Mucosa of rectum (tissue), 2 donors: ENCODE data around the gene RBM15.

ENCODE experiments used
- H3K27ac ChIP-seq, 2 donors: one replicate each; pipeline ENCODE4 v1.7.0; 2013; ENCODE audit warnings: inconsistent platforms in 2 of 2, low read depth in 2 of 2, low read length in 2 of 2
- H3K27me3 ChIP-seq, 2 donors: one replicate each; pipeline ENCODE4 v1.7.0; 2013; ENCODE audit warnings: low read length in 2 of 2; ENCODE audit not compliant: control insufficient read depth in 2 of 2, insufficient read depth in 2 of 2
- H3K36me3 ChIP-seq, 2 donors: one replicate each; pipeline ENCODE4 v1.7.0; 2013; ENCODE audit warnings: low read length in 2 of 2; ENCODE audit not compliant: control insufficient read depth in 2 of 2, insufficient read depth in 2 of 2
- H3K4me1 ChIP-seq, 2 donors: one replicate each; pipeline ENCODE4 v1.7.0; 2013; ENCODE audit warnings: low read length in 2 of 2, mild to moderate bottlenecking in 1 of 2; ENCODE audit not compliant: control insufficient read depth in 2 of 2, insufficient read depth in 2 of 2
- H3K4me3 ChIP-seq, 2 donors: one replicate each; pipeline ENCODE4 v1.7.0; 2013; ENCODE audit warnings: low read length in 2 of 2
- H3K9ac ChIP-seq, 2 donors: one replicate each; pipeline ENCODE4 v1.7.0; 2013; ENCODE audit warnings: low read length in 2 of 2, low read depth in 1 of 2, mild to moderate bottlenecking in 1 of 2
- H3K9me3 ChIP-seq, 2 donors: one replicate each; pipeline ENCODE4 v1.7.0; 2013; ENCODE audit warnings: low read length in 2 of 2; ENCODE audit not compliant: control insufficient read depth in 2 of 2
- donor health status: healthy.
- donor health status: Normal muscosa, but diverticular disease.

The RBM15 gene, protein sequence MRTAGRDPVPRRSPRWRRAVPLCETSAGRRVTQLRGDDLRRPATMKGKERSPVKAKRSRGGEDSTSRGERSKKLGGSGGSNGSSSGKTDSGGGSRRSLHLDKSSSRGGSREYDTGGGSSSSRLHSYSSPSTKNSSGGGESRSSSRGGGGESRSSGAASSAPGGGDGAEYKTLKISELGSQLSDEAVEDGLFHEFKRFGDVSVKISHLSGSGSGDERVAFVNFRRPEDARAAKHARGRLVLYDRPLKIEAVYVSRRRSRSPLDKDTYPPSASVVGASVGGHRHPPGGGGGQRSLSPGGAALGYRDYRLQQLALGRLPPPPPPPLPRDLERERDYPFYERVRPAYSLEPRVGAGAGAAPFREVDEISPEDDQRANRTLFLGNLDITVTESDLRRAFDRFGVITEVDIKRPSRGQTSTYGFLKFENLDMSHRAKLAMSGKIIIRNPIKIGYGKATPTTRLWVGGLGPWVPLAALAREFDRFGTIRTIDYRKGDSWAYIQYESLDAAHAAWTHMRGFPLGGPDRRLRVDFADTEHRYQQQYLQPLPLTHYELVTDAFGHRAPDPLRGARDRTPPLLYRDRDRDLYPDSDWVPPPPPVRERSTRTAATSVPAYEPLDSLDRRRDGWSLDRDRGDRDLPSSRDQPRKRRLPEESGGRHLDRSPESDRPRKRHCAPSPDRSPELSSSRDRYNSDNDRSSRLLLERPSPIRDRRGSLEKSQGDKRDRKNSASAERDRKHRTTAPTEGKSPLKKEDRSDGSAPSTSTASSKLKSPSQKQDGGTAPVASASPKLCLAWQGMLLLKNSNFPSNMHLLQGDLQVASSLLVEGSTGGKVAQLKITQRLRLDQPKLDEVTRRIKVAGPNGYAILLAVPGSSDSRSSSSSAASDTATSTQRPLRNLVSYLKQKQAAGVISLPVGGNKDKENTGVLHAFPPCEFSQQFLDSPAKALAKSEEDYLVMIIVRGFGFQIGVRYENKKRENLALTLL

DNA sequence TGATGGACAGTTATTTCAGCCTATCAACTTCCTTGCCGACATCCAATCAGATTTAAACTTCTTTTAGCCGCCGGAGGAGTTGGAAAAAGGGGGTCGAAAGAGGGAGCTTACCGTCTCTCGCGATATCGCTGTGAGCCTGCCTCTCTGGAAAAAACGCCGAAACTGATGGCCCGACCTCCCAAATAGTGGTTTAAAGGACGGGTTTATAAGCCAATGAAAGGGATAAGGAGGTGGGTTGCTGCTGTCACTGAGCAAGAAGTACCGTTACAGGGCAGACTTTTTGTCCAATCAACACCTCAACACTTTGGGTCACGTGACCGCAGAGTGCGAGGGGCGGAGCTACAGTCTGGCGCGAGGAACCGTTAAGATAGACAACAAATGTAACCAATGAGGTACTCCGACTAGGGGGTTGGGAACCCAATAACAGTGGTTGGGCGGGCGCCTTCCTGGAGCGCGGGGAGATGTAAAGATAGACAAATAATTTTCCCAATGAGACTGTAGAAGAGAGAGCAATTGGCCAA lies at the start of gene RBM15:
RBM15 (plus strand) TSS at position 492 of the 521 bp plus-strand sequence; CDS start at position 521, 29 bp downstream.
- no peaks in the 10 kb centered on the region for H3K9me3 ChIP-seq
- peak within 1 kb of the TSS; percentile 97 to 98 for H3K4me3 ChIP-seq
- peak within 1 kb of the TSS; percentile 99 to 100 for H3K27ac ChIP-seq
- H3K9ac ChIP-seq = peak within 1 kb of the TSS; percentile 92 to 97
- H3K36me3 ChIP-seq = peaks cover 11 to 18% of the 10 kb centered on the region in 2 donors
- no peaks in the 10 kb centered on the region for H3K27me3 ChIP-seq
- peaks cover 49 to 51% of the 10 kb centered on the region in 2 donors for H3K4me1 ChIP-seq

DNA sequence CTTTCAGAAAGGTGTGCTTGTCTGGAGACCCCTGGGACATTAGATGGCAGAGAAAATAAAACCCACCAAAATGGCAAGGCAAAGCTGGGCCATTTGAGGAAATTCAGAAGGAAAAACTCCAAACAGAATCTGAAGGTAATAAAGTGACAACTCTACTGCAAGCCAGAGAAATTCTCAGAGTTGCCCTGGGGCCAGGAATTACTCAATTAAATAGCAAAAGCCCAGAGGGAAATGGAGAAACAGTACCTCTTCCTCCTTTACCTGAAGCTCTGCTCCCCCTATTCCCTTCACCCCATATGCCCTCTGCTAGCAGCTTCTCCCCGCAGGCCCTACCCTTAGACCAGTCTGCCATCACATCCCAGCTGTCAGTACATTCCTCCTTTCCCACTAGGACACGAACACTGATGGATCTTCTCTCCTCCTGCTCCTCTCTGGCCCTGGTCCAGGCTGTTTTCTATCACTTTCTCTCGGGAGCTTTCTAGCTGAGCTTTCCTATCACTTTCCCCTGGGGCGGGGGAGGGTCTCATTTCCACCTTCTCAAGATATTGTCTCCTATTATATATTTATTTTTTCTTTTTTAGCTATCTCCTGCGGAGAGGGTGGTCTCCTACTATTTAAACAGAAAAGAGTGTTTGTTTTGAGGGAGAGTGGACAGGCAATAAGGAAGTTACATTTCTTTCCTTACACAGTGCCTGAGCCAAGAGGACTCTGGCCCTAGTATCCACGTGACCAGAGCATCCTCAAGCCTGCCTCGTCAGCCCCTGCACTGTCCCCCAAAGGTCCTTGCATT lies 47.7 kb upstream of the RBM15 start:
- H3K9ac ChIP-seq = peak overlapping the region in 1 of 2 donors; percentile 20
- peak overlapping the region; percentile 11 to 61 for H3K27ac ChIP-seq
- H3K9me3 ChIP-seq = no peaks in the 10 kb centered on the region
- H3K27me3 ChIP-seq = no peaks in the 10 kb centered on the region
- no peaks in the 10 kb centered on the region for H3K36me3 ChIP-seq
- peak overlapping the region in 1 of 2 donors; percentile 36 for H3K4me3 ChIP-seq
- peaks cover 0 to 20% of the 10 kb centered on the region in 2 donors for H3K4me1 ChIP-seq

DNA sequence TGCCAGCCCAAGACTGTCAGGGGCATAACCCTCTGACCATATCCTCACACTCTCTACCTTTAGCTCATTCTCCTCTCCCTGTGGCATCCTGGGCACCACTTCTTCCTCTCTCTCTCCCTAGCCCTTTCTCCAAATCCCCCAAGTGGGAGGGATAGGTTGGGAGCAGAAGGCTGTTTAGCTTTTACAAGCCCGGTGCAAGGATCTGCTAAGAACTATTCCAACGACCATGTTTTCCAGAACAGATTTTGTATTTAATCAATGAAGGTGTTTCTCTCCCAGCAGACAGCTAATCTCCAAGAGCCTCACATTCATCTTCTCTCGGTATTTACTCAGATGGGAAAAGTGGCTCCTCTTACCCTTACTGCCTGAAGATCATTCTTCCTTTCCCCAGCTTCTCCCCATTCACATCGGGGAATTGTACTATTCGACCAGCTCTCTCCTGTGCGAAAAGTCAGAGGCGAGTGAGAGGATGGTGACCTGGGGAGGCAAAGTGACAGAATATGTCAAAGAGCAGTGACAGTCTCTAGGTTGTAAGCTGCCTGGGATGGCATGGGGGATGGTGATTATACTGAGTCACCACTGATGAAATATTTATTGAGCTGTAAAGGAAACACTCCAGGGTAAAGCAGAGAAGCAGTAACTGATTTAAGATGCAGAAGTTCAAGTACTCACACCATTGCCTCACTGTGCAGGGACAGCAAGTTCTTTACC lies 47.0 kb upstream of the RBM15 start:
- Histone ChIP-seq H3K9ac (no peak overlapping the region), H3K4me1 (peaks cover 0 to 20% of the 10 kb centered on the region in 2 donors), H3K4me3 (no peak overlapping the region), H3K9me3 (no peaks in the 10 kb centered on the region), H3K36me3 (no peaks in the 10 kb centered on the region), H3K27ac (no peak overlapping the region), H3K27me3 (no peaks in the 10 kb centered on the region)

DNA sequence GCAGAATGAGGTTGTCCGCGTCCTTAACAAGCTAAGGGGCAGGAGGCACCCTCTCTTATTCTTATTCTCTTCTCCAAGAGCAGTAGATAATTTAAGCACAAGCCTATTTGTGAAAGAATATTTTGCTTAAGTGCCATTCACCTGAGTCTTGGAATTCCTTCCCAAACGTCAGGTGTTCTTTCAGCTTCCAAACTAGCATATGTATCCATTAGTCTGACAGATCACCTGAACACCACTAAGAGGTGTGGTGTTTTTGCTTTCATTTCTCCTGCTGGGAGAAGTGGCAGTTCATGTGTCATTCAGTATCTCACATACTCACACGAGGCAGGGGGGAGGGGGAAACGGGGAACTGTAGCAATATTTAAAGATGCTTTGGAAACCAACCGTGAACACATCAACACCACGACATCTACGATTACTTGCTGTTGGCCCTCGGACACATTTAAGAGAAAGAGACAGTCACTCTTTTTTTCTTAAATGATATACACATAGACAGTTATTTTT lies 45.5 kb upstream of the RBM15 start:
- peaks cover 0 to 20% of the 10 kb centered on the region in 2 donors for H3K4me1 ChIP-seq
- H3K27ac ChIP-seq = no peak overlapping the region
- H3K36me3 ChIP-seq = no peaks in the 10 kb centered on the region
- no peaks in the 10 kb centered on the region for H3K9me3 ChIP-seq
- no peak overlapping the region for H3K9ac ChIP-seq
- no peaks in the 10 kb centered on the region for H3K27me3 ChIP-seq
- no peak overlapping the region for H3K4me3 ChIP-seq

DNA sequence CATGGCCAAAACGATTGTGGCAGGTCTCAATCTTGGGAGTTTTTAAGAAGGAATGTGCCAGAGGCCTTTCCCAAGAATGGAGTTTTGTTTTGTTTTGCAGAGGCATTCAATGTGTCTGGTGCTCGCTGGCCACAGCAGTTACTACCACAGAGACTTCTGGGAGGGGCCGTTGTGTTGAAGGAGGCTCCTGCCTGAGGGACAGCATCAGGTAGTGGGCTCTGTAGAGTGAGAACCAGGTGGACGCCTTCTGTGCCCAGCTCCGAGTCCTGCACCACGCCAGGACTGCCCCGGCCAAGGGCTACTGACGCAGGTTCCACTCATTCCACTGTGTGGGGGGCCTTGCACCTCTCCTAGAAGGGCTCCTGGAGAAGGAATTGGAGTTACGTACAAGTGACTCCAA lies 44.9 kb upstream of the RBM15 start:
- Histone ChIP-seq H3K36me3 (no peaks in the 10 kb centered on the region), H3K4me3 (no peak overlapping the region)

DNA sequence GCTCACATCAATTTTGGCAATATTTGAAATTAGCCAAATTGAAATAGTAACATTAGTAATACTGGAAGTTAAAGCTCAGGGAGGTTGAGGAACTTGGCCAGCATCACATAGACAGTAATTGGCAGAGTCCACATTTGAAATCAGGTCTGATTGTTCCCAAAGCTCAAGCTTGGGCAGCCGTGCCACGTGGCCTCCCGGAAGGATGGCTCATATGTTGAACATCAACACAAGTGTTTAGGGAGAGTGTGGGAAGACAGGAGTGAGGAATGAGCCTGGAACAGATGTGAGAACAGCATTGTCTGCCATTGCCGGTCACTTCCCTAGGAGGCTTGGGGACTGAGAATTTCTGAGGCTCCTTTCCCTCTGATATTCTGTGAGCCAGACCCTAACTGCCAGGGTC lies 40.2 kb upstream of the RBM15 start:
- no peak overlapping the region for H3K27ac ChIP-seq

More for the DNA sequence above, 44.9 kb upstream of the RBM15 start:
- Histone ChIP-seq H3K27ac (no peak overlapping the region), H3K4me1 (peaks cover 0 to 20% of the 10 kb centered on the region in 2 donors), H3K9ac (no peak overlapping the region), H3K27me3 (no peaks in the 10 kb centered on the region), H3K9me3 (no peaks in the 10 kb centered on the region)

DNA sequence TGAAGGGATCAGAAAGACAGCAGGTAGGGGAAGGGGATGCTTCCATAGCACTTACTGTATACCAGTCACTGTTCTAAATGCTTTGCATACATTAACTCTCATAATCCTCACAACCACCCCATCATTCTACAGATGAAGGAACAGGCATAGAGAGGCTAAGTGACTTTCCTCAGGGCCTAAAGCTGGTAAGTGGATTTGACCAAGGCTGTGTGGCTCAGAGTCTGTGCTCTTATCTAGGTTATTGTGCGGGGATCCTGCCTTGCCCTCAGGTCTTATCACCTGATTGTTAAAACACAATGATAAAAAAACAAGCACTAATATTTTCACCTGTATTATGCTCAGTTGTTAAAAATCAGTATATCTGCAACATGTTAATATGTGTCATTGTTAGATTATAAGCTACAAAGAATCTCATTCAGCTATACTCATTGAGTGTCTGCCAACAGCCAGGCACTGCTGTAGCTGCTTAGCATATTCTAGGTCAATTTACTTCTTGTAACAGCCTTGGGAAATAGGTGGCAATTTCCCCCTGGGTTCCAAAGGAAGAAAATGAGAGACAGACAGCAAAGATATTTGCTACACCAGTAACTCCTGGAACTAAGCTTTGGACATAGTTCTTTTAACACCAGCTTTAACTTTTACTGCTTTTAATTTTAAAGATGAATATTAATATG lies 38.6 kb upstream of the RBM15 start:
- no peak overlapping the region for H3K9ac ChIP-seq
- H3K27ac ChIP-seq = no peak overlapping the region
- no peaks in the 10 kb centered on the region for H3K36me3 ChIP-seq
- H3K9me3 ChIP-seq = no peaks in the 10 kb centered on the region
- H3K4me3 ChIP-seq = no peak overlapping the region
- no peaks in the 10 kb centered on the region for H3K27me3 ChIP-seq
- no peaks in the 10 kb centered on the region for H3K4me1 ChIP-seq

More for the DNA sequence above, 40.2 kb upstream of the RBM15 start:
- Histone ChIP-seq H3K36me3 (no peaks in the 10 kb centered on the region), H3K27me3 (no peaks in the 10 kb centered on the region), H3K9me3 (no peaks in the 10 kb centered on the region), H3K4me1 (no peaks in the 10 kb centered on the region), H3K9ac (no peak overlapping the region), H3K4me3 (no peak overlapping the region)

DNA sequence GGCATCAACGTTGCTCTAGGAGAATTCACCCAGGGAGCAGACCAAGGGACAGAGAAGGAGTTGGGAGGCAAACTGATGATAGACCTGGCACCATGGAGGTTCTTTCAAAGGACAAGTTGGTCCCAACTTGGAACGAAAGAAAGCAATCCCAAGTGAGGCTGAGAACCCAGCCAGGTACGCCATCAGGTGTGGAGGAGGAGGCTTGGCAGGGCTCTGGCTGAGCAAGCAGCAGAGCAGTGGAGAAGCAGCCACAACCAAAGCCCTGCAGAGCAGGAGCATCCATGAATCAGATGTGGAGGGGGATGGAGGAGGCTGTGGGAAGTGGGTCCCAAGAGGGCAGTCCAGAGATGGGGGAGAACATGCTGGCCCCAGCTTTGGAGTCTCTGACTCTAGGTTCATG lies 36.3 kb upstream of the RBM15 start:
- Histone ChIP-seq H3K27me3 (no peaks in the 10 kb centered on the region), H3K27ac (no peak overlapping the region), H3K4me3 (no peak overlapping the region), H3K36me3 (no peaks in the 10 kb centered on the region), H3K9me3 (no peaks in the 10 kb centered on the region), H3K4me1 (no peaks in the 10 kb centered on the region), H3K9ac (no peak overlapping the region)
